ENCODE measurements around the gene RNF121. TPM values are rescaled to one million over a fixed set of nuclear protein-coding genes. Genes with fewer than 3 reads are reported as not detected.

RNF121 gene
- total and polyA plus RNA-seq, 2 of the 8 experiments (the other 6 are each of a cell fraction or from before 2014, with no cell fraction given): 39.7 to 51.6 TPM

DNA sequence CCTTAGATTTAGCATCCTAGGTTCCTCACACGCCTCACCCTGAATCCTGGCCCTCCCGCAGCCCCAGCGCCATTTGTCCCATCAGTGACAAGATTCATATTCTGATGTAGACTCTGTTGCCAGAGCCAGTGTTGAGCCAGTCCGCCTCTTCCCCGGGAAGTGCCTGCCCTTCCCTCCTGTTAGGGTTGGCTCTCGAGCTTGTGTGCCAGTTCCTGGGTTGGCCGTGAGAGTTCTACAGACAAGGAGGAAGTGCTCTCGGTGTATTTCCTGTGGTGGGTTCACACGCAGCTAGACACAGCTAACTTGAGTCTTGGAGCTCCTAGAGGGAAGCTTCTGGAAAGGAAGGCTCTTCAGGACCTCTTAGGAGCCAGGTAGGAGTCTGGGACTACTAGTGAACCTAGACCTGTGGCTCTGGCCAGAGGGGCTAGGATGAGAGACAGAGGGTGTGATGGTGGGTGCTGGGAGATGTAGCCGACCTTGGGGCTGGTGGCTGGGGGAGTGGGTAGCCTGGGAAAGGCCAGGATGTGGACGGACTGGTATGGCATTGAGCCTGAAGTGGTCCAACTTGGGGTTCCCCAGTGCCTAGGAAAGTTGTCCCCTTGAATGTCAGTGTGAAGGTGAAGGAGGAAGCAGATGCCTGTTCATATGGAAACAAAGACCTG, 69.9 kb downstream of the RNF121 start, which contains the start of gene IL18BP:
Gene IL18BP (plus strand): TSS at position 261 of the 662 bp plus-strand sequence. CDS start 1,076 bp downstream, outside the sequence.
- no peaks in the 10 kb centered on the region for H3K9me3 ChIP-seq (ENCODE audit: insufficient read depth in 2 of 2, low read depth in 1 of 2, low read length in 1 of 2)
- H3K27ac ChIP-seq (ENCODE audit: low read depth, low read length): no peak within 1 kb of the TSS
- no peak within 1 kb of the TSS for H4K5ac ChIP-seq (ENCODE audit: insufficient read length, low read depth, low read length)
- H2BK12ac ChIP-seq (ENCODE audit: low read depth, low read length): no peak within 1 kb of the TSS
- H3K4me2 ChIP-seq (ENCODE audit: insufficient read depth in 1 of 2, low read depth in 2 of 2, low read length in 2 of 2): no peak within 1 kb of the TSS
- ChIA-PET POLR2A (ENCODE audit: partially characterized antibody) (interaction anchor here (1.2 to 2.8 kb wide), 4 partner anchors 9 to 97 kb away, joined by 4 to 9 read pairs (median 6); no protein-coding TSS in a partner anchor), CTCF (ENCODE audit: partially characterized antibody) (interaction anchor here (0.7 to 5.1 kb wide), 4 partner anchors 10 to 134 kb away, joined by 3 to 28 read pairs (median 13); no protein-coding TSS in a partner anchor)
- no peak within 1 kb of the TSS for H3K18ac ChIP-seq (ENCODE audit: extremely low read depth, low read length)
- 92% methylated on average over 11 of the region's 11 CpGs; no CpG with 5 or more reads in 1 of the 2 experiments for WGBS, 2 experiments (ENCODE audit: extremely low coverage in 1 of 2, insufficient coverage in 1 of 2, insufficient read length in 1 of 2, insufficient replicate concordance in 2 of 2, low coverage in 1 of 2, low lambda C conversion rate in 2 of 2, missing lambda C conversion rate in 1 of 2)
- no peak within 1 kb of the TSS for H3K4ac ChIP-seq (replicated peaks; ENCODE audit: insufficient read length, low read depth, low read length)
- no peaks in the 10 kb centered on the region for H3K79me1 ChIP-seq (ENCODE audit: low read depth, low read length)
- H2AK5ac ChIP-seq (ENCODE audit: low read depth, low read length): no peak within 1 kb of the TSS
- no peak within 1 kb of the TSS for H4K8ac ChIP-seq (ENCODE audit: extremely low read depth, insufficient read depth, low read length)
- peaks cover 5 to 23% (median 11%) of the 10 kb centered on the region in 4 experiments; a peak in 7 of 8 replicates for H3K36me3 ChIP-seq (ENCODE audit: control insufficient read depth in 2 of 4, insufficient read depth in 4 of 4, low read length in 3 of 4)
- H2AFZ ChIP-seq (ENCODE audit: low read length): no peak within 1 kb of the TSS
- no peak within 1 kb of the TSS for H3K23ac ChIP-seq (ENCODE audit: insufficient read length)
- H3K14ac ChIP-seq (ENCODE audit: insufficient read length): no peak within 1 kb of the TSS
- FAIRE-seq: no peak
- H3K79me2 ChIP-seq (ENCODE audit: control insufficient read depth in 1 of 2, insufficient read depth in 2 of 2, low read length in 2 of 2): no peaks in the 10 kb centered on the region; a peak in 1 of 4 replicates
- no peak within 1 kb of the TSS for H3K56ac ChIP-seq (replicated peaks; ENCODE audit: insufficient read length, low read depth, low read length)
- no peak within 1 kb of the TSS for H2BK120ac ChIP-seq (replicated peaks; ENCODE audit: low read depth, low read length)
- H2BK15ac ChIP-seq (ENCODE audit: low read length): no peak within 1 kb of the TSS
- no peak for DNase-seq (ENCODE audit: low read depth in 1 of 2, low spot score in 2 of 2)
- peaks cover 14% of the 10 kb centered on the region in 2 experiments for H4K20me1 ChIP-seq (replicated peaks in 1 of 2; ENCODE audit: control insufficient read depth in 1 of 2, insufficient read depth in 2 of 2, low read length in 2 of 2)
- H3K23me2 ChIP-seq (ENCODE audit: low read depth, low read length): no peaks in the 10 kb centered on the region
- H4K91ac ChIP-seq (replicated peaks; ENCODE audit: insufficient read length, low read length): no peak within 1 kb of the TSS
- no peak within 1 kb of the TSS for H3K9ac ChIP-seq (replicated peaks in 1 of 4; ENCODE audit: extremely low read depth in 1 of 4, low read depth in 3 of 4, low read length in 3 of 4)
- H3K4me3 ChIP-seq (ENCODE audit: extremely low read depth in 1 of 4, insufficient read depth in 2 of 4, low read depth in 3 of 4, low read length in 4 of 4): no peak within 1 kb of the TSS
- H3K27me3 ChIP-seq (replicated peaks in 1 of 4; ENCODE audit: control insufficient read depth in 3 of 4, extremely low read depth in 1 of 4, insufficient read depth in 3 of 4, low read length in 3 of 4): no peaks in the 10 kb centered on the region
- no peak within 1 kb of the TSS for H2BK20ac ChIP-seq (ENCODE audit: low read length)
- no peaks in the 10 kb centered on the region for H3K4me1 ChIP-seq (replicated peaks in 1 of 4; ENCODE audit: control insufficient read depth in 3 of 4, insufficient read depth in 4 of 4, low read length in 3 of 4)
- no peak within 1 kb of the TSS for H2BK5ac ChIP-seq (ENCODE audit: low read depth, low read length)
- no peak for TF ChIP-seq TAF7 (optimal IDR thresholded peaks at IDR 0.05; ENCODE audit: borderline replicate concordance, low read depth, low read length)
- no peak for TF ChIP-seq MAFK (IDR thresholded peaks at IDR 0.05; ENCODE audit: low read depth, low read length)
- no peak for TF ChIP-seq BCL11A (IDR thresholded peaks at IDR 0.05; ENCODE audit: low read depth in 2 of 2, low read length in 2 of 2)
- TF ChIP-seq KDM4A (IDR thresholded peaks at IDR 0.05; ENCODE audit: low read depth, low read length, severe bottlenecking): no peak
- TF ChIP-seq JUND (IDR thresholded peaks at IDR 0.05; ENCODE audit: low read length): no peak
- TF ChIP-seq, protein P1, sequence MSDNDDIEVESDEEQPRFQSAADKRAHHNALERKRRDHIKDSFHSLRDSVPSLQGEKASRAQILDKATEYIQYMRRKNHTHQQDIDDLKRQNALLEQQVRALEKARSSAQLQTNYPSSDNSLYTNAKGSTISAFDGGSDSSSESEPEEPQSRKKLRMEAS (IDR thresholded peaks at IDR 0.05): no peak
- TF ChIP-seq ASH2L (IDR thresholded peaks at IDR 0.05; ENCODE audit: low read length): no peak
- TF ChIP-seq TCF12 (IDR thresholded peaks at IDR 0.05; ENCODE audit: low read depth, low read length): no peak
- no peak for TF ChIP-seq KDM1A (IDR thresholded peaks at IDR 0.05; ENCODE audit: borderline replicate concordance, low read length)
- TF ChIP-seq EZH2 (IDR thresholded peaks at IDR 0.05; ENCODE audit: low read depth, low read length, severe bottlenecking): no peak
- TF ChIP-seq, protein P2, sequence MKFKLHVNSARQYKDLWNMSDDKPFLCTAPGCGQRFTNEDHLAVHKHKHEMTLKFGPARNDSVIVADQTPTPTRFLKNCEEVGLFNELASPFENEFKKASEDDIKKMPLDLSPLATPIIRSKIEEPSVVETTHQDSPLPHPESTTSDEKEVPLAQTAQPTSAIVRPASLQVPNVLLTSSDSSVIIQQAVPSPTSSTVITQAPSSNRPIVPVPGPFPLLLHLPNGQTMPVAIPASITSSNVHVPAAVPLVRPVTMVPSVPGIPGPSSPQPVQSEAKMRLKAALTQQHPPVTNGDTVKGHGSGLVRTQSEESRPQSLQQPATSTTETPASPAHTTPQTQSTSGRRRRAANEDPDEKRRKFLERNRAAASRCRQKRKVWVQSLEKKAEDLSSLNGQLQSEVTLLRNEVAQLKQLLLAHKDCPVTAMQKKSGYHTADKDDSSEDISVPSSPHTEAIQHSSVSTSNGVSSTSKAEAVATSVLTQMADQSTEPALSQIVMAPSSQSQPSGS (IDR thresholded peaks at IDR 0.05; ENCODE audit: low read length): no peak

Data from H1 (cell line).